D341Med (cell line): ENCODE data around the gene EPN2.

Experiments used
- DNase-seq: peaks from one replicate; pipeline ENCODE4 v3.0.0; 2012; ENCODE audit warnings: low spot score

EPN2 gene

GRCh38 chr17:19365833-19366636, 128.9 kb downstream of the EPN2 start:
- DNase-seq = no peak

- no peak for DNase-seq
Observed at GRCh38 chr17:19366637-19366972, 129.4 kb downstream of the EPN2 start.

- no peak for DNase-seq
Observed at GRCh38 chr17:19368229-19368628, 131.1 kb downstream of the EPN2 start.

DNA sequence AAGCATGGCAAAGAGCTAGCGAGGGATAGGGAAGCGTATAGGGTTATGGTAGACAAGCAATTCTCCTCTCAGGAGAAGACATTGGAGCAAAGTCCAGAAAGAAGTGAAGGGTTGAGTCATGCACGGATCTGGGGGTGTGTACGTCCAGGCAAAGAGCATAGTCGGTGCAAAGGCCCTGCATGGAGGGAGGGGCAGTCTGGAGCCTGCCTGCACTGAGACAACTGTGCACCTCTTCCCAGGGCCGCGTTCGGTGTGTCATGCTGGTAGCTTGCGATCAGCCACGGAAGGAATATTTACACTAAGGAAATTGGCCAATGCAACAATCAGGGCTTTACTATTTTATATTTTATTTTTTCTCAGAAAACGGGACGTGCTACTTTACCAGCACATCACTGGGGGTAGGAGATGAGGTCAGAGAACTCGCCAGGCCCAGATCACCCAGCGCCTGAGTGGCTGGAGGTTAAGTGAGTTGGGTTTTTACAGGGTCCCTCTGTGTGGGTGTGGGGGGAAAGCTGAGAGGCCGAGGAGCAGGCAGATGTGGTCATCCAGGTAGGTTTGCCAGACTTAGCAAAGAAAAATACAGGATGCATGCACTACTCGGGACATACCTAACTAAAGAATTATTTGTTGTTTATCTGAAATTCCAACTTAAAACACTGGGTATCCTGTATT, 132.1 kb downstream of the EPN2 start:
- DNase-seq = no peak

- DNase-seq = no peak
Observed at GRCh38 chr17:19369846-19370492, 132.8 kb downstream of the EPN2 start.

DNA sequence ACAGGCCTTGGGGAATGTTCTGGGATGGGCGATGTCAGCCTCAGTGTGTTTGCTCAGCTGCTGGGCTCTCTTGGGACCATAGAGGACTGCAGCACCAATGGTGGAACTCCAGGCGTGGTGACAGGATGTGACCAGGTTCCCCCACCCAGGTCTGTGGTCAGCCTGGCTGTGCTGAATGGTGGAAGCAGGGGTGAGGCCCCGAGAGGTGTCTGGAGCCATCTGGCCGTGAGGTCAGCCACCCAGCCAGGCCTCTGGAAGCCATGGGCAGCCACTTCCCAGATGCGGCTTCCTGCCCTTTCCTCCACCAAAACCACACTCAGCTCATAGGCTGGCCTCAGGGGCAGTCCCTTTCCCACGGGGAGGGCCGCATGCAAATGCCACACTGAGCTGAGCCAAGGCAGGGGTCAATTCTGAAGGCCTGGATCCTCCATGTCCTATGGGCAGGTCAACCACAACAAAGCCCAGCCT, 133.4 kb downstream of the EPN2 start:
- no peak for DNase-seq

DNA sequence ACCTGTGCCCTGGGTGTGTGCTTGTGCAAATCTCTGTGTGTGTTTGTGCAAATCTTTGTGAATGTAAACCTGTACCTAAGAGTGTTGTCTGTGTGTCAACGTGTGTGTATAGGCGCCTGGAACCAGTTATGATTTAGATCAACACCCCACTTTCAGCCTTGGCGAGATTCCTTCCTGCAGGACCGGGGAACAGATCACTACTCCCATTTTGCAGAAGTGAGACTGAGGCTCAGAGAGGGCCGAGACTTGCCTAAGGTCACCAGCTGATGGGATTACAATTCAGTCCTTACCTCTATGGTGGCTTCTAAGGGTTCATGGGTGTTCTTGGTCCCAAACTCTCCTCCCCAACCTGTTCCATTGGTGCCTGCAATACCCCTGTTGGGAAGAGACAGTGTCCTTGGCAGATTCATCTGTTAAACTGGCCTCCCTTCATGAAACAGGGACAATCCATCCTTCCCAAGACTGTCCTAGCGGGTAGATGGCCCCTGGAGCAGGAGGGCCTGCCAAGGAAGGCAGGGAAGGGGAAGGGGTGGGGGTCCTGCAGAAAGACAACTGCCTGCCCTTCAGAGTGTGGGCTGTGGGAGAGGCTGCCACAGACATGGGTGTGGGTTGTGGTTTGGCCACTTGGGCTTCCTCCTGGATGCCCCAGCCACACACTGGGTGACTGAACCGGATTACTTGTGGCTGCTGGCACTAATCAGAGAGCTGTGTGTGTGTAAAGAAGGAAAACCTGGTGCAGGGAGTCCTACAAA, 134.3 kb downstream of the EPN2 start:
- no peak for DNase-seq

GRCh38 chr17:19372011-19372370, 134.8 kb downstream of the EPN2 start:
- DNase-seq = no peak

DNA sequence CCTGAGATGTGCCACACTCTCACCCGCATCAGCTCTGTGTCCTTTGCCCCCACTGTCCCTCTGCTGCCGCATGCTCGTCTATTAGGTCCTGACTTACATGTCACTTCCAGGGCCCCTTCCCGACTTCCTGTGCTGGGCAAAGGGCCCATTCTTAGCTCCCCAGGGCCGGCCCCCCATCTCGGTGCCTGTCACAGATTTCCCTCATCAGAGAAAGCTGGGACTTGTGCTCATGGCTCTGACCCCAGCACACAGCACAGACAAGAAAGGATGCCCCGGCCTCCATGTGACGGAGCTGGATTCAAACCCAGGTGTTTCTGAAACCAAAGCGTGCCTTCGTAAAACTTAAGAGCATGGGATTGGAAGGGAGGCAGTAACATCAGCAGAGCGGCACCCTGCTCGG, 135.3 kb downstream of the EPN2 start:
- DNase-seq = no peak

DNA sequence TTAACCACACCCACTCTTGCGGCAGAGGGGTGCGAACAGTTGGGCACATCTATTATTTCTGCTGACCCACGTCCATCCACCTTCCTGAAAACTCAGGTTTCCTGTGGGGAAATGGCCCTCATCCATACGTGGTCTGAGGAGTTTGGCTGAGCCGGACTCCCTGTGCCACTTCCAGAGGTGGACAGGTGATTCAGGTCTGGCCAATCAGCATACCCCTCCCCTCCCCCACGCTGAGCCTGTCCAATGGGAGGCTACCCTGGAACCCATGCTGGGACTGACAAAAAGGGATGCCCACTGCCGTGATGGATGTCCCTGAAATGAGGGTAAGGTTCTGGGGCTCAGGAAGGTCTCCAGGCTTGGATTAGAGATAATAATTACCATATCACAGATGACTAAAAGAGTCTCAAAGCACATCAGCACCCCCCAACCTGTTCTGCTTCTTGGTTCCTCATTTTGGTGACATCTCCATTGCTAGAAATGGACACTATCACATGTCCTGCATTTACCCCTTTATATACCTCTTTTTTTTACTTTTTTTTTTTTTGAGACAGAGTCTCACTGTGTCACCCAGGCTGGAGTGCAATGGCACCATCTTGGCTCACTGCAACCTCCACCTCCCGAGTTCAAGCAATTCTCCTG, 135.8 kb downstream of the EPN2 start:
- no peak for DNase-seq

DNA sequence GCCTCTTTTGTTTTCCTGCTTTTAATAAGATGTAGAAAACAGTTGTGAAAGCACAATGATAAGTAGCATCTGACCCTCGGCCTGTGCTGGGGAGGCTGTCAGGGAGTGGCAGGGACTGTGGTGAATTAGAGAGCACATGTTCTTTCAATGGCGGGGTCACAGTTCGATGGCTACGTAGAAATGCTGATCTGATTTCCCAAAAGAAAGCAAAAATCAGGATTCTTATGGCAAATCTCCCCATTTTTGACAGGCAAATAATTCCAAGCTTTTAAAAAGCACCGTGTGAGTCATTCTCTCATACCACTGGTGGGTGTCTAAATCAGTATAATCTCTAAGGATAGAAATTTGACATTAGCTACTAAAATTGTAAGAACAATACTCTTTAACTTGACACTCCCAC, 137.0 kb downstream of the EPN2 start:
- DNase-seq = no peak

DNA sequence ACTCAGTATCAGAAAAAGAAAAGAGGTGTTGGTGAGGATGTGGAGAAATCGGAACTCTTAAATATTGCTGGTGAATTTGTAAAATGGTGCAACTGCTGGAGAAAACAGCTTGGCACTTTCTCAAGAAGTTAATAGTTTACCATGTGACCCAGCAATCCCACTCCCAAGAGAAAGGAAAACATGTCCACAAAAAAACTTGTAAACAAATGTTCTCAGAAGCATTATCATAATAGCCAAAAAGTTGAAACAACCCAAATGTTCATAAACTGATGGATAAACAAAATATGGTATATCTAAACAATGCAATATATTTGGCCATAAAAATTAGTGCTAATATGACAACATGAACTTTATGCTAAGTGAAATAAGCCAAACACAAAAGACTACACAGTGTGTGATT, 138.6 kb downstream of the EPN2 start:
- DNase-seq = no peak

- no peak for DNase-seq
Observed at GRCh38 chr17:19376811-19377210, 139.6 kb downstream of the EPN2 start.

DNA sequence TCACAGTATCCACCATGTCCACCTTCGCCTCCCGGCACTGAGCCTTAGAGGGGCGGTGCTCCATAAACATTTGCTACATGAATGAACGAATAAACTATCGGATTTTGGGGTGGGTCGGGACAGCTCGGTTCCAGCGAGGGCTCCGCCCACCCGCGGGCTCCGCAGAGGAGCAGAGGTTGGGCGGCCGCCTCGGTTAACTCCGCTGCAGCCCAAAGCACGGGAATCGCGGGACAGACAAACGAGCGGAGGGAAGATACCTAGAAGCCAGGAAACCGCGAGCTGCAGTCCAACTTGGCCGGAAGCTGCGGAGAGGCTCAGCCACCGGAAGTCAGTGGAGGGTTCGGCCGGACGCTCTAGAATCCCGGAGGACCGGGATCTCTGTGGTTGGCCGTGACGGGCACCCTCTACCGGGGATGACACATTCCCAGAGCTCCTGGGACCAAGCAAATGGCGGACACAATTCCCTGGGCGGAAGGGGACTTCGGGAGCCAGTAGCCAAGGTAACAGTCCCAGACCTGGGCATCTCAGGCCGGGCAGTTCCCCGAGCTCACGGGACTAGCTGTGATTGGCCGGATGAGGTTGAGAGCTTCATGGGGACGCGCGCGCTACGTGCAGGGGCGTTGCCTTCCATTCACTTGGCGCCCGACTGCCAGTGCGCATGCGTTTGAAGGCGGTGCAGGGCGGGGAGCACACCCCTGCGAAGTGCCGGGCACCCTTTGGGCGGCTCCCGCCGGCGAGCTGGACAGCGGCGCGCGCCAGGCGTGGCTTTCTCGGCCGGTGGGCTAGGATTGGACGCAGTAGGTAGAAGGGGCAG, 140.6 kb downstream of the EPN2 start:
- DNase-seq = peak; percentile 95

DNA sequence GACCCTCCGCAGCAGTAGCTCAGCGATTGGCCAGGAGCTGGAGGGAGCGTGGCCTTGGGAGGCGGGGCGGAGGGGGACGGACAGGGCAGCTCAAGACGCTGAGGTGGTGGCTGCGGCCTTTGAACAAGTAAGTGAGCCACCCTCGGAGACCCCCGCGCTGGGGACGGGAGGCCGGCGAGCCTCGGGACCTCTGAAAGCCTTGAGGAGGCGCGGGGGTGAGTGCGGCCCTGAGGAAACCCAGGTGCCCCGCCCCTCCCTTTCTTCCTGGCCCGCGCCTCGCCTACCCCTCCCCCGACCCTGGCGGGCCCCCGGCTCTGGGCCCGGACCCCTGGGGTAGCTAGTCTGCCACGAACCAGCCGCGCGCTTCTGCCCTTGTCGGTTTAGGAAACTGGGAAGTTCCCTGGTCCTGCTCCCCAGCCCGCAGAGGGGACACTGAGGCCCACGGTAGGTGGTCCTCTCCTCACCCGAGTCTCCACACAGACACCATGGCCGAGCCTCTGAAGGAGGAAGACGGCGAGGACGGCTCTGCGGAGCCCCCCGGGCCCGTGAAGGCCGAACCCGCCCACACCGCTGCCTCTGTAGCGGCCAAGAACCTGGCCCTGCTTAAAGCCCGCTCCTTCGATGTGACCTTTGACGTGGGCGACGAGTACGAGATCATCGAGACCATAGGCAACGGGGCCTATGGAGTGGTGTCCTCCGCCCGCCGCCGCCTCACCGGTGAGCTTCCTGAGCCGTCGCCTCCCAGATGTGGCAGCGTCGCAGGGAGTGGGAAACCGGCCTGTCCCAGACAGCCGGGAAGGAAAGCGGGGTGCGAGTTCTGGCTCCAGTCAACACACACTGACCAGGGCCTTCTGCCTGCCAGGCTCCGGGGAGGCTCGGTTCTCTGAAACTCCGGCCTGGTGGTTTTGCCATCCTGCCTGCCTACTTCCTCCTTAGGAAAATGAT, 141.5 kb downstream of the EPN2 start, which contains the start of gene MAPK7:
Gene MAPK7, plus strand, starts transcription at position 83 of the 945 bp plus-strand sequence. Its CDS starts 403 bp downstream, at position 486.
- no peak for DNase-seq

- DNase-seq = no peak
Observed at GRCh38 chr17:19379361-19380065, 142.3 kb downstream of the EPN2 start.

DNA sequence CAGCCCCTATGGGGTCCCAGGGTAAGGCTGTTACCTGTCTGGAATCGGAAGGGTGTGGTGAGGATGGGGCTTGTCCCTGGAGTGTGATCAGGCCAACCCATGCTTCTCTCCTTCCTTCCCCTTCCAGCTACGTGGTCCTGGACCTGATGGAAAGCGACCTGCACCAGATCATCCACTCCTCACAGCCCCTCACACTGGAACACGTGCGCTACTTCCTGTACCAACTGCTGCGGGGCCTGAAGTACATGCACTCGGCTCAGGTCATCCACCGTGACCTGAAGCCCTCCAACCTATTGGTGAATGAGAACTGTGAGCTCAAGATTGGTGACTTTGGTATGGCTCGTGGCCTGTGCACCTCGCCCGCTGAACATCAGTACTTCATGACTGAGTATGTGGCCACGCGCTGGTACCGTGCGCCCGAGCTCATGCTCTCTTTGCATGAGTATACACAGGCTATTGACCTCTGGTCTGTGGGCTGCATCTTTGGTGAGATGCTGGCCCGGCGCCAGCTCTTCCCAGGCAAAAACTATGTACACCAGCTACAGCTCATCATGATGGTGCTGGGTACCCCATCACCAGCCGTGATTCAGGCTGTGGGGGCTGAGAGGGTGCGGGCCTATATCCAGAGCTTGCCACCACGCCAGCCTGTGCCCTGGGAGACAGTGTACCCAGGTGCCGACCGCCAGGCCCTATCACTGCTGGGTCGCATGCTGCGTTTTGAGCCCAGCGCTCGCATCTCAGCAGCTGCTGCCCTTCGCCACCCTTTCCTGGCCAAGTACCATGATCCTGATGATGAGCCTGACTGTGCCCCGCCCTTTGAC, 143.5 kb downstream of the EPN2 start:
- DNase-seq = no peak

DNA sequence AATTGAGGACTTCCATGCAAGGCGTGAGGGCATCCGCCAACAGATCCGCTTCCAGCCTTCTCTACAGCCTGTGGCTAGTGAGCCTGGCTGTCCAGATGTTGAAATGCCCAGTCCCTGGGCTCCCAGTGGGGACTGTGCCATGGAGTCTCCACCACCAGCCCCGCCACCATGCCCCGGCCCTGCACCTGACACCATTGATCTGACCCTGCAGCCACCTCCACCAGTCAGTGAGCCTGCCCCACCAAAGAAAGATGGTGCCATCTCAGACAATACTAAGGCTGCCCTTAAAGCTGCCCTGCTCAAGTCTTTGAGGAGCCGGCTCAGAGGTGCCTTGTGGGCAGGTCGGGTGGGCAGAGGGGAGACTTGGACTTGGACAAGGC, 144.2 kb downstream of the EPN2 start:
- DNase-seq = no peak
